HepG2 (cell line): Measurements from ENCODE around the gene RBM14. TPM values are rescaled to one million over a fixed set of nuclear protein-coding genes. Genes with fewer than 3 reads are reported as not detected.

ENCODE experiments used
- ATAC-seq: fragments of 200-7000 bp; cut with Tn5 transposase; 3 replicates; pipeline ENCODE4 v1.9.1; 2020; ENCODE audit warnings: mild to moderate bottlenecking, moderate library complexity
- BruUV-seq: library from RNA; stranded (reverse); fragments of 400-500 nt; replicated peaks from 2 replicates; lab custom pipeline; 2021; lab: Mats Ljungman, UMichigan
- CTCF ChIA-PET: fragments of 300-600 bp; formaldehyde crosslinking; extraction: SDS; loops from one replicate; lab custom pipeline; 2021; ENCODE audit warnings: low total read pairs, inconsistent platforms, low intra/inter-chr PET ratio; lab: Yijun Ruan, JAX
- POLR2A ChIA-PET: fragments of 350-600 bp; sonication (Branson Sonifier 250); formaldehyde crosslinking; loops from one replicate; lab custom pipeline; 2020; ENCODE audit warnings: antibody characterized with exemption, inconsistent platforms; lab: Yijun Ruan, JAX
- DNase-seq: peaks from one replicate; pipeline ENCODE4 v3.0.0-alpha.2; 2015; ENCODE audit warnings: low spot score
- FAIRE-seq: peaks from 3 replicates; lab custom pipeline; 2011; peaks lifted over from hg19 to GRCh38; lab: Jason Lieb, UNC
- H2AFZ ChIP-seq: one replicate; pipeline ENCODE4 v1.6.1; 2011; ENCODE audit warnings: low read length, inconsistent platforms
- H3K27ac ChIP-seq: fragments of 300-600 bp; 3 replicates; pipeline ENCODE4 v1.8.0; 2011; ENCODE audit warnings: mixed run types, mild to moderate bottlenecking, mixed read lengths, low read length, inconsistent platforms; ENCODE audit not compliant: insufficient read depth; ENCODE audit errors: extremely low read length
- H3K27me3 ChIP-seq, 2 experiments: fragments of 200-600 bp in 1 of 2; 2 replicates in 1 of 2; 3 replicates in 1 of 2; pipeline versions ENCODE4 v1.6.0 to v1.8.0; 2011; ENCODE audit warnings: low read length in 2 of 2, mild to moderate bottlenecking in 2 of 2, moderate library complexity in 2 of 2, inconsistent platforms in 1 of 2; ENCODE audit not compliant: insufficient read depth in 2 of 2, control insufficient read depth in 1 of 2
- H3K36me3 ChIP-seq, 2 experiments: fragments of 200-600 bp in 1 of 2; replicated peaks in 1 of 2; 2 replicates in 1 of 2; 3 replicates in 1 of 2; pipeline versions ENCODE4 v1.5.1 to v1.8.0; 2011; ENCODE audit warnings: low read length in 2 of 2, inconsistent platforms in 1 of 2; ENCODE audit not compliant: insufficient read depth in 2 of 2, control insufficient read depth in 1 of 2
- H3K4me1 ChIP-seq: 2 replicates; pipeline ENCODE4 v1.5.1; 2012; ENCODE audit warnings: low read length, inconsistent platforms; ENCODE audit not compliant: insufficient read depth
- H3K4me2 ChIP-seq: 2 replicates; pipeline ENCODE4 v1.6.0; 2011; ENCODE audit warnings: low read depth, low read length, inconsistent platforms
- H3K4me3 ChIP-seq, 3 experiments: fragments of 200-600 bp in 1 of 3; sonication (generic), shearing (Covaris generic) in 1 of 3; replicated peaks in 1 of 3; 2 replicates each; pipeline ENCODE4 v1.5.1; 2011 to 2016; ENCODE audit warnings: low read length in 3 of 3, inconsistent platforms in 2 of 3, low read depth in 2 of 3, mild to moderate bottlenecking in 2 of 3, control low read depth in 1 of 3, mixed read lengths in 1 of 3; ENCODE audit not compliant: insufficient read depth in 1 of 3
- H3K79me2 ChIP-seq: one replicate; pipeline ENCODE4 v1.6.1; 2011; ENCODE audit warnings: low read length, inconsistent platforms; ENCODE audit not compliant: insufficient read depth
- H3K9ac ChIP-seq: 2 replicates; pipeline ENCODE4 v1.6.0; 2011; ENCODE audit warnings: mild to moderate bottlenecking, low read depth, low read length, inconsistent platforms; ENCODE audit not compliant: insufficient read depth
- H3K9me3 ChIP-seq: 2 replicates; pipeline ENCODE4 v1.5.1; 2012; ENCODE audit warnings: mild to moderate bottlenecking, low read length
- H4K20me1 ChIP-seq: 2 replicates; pipeline ENCODE4 v1.6.0; 2011; ENCODE audit warnings: inconsistent platforms, mild to moderate bottlenecking, low read length, moderate library complexity; ENCODE audit not compliant: insufficient read depth
- ELF4 ChIP-seq: sonication (generic); formaldehyde crosslinking; IDR thresholded peaks from 2 replicates; pipeline ENCODE4 v1.5.0; 2020; ENCODE audit warnings: missing genetic modification reagents, mild to moderate bottlenecking, moderate library complexity, borderline replicate concordance
- PHF8 ChIP-seq: sonication (generic); formaldehyde crosslinking; IDR thresholded peaks from 2 replicates; pipeline ENCODE4 v1.5.0; 2020; ENCODE audit warnings: missing genetic modification reagents
- RAD51 ChIP-seq: fragments of 450-650 bp; IDR thresholded peaks from 2 replicates; pipeline ENCODE4 v1.6.1; 2016; ENCODE audit warnings: borderline replicate concordance
- ZKSCAN8 ChIP-seq: IDR thresholded peaks from 2 replicates; pipeline ENCODE4 v1.6.1; 2016; ENCODE audit warnings: borderline replicate concordance, missing genetic modification reagents, missing compliant biosample characterization
- ZNF572 ChIP-seq: sonication (generic); formaldehyde crosslinking; IDR thresholded peaks from 2 replicates; pipeline ENCODE4 v1.5.1; 2020; ENCODE audit warnings: mild to moderate bottlenecking, missing genetic modification reagents
- ZNF607 ChIP-seq: sonication (generic); formaldehyde crosslinking; IDR thresholded peaks from 2 replicates; pipeline ENCODE4 v1.5.1; 2020; ENCODE audit warnings: missing genetic modification reagents, mild to moderate bottlenecking, borderline replicate concordance
- ZNF773 ChIP-seq: sonication (generic); formaldehyde crosslinking; IDR thresholded peaks from 2 replicates; pipeline ENCODE4 v1.4.0; 2020; ENCODE audit warnings: missing genetic modification reagents, borderline replicate concordance
- WGBS: methylation state at CpG from one replicate; pipeline ENCODE4 v1.1.6; 2017; ENCODE audit warnings: low lambda C conversion rate; 5-methylcytosine and 5-hydroxymethylcytosine counted together
- in situ Hi-C: cut with HindIII; loops from 2 replicates; pipeline ENCODE4 v1.10.0; 2017; ENCODE audit warnings: low pct_unique_long_range_greater_than_20kb; ENCODE audit not compliant: extremely low pct_ligation_motif_present
- intact Hi-C: fragments of 100-400 bp; cut with micrococcal nuclease; formaldehyde crosslinking; loops from one replicate; pipeline ENCODE4 v1.10.0; 2022; ENCODE audit not compliant: unreplicated experiment
- polyA plus RNA-seq, 8 experiments: library from polyadenylated mRNA; depleted of rRNA in 3 of 8; stranded (reverse) in 7 of 8; unstranded in 1 of 8; fragments of >200 nt; fragmentation: Illumina TruSeq in 4 of 8; extraction: Trizol in 4 of 8; gene quantifications; 2 replicates each; pipeline versions ENCODE4 v1.2.1 to v1.2.3, GENCODE V29; 2011 to 2016; ENCODE audit warnings: low read depth in 4 of 8, missing spikeins in 1 of 8, mixed read lengths in 1 of 8; ENCODE audit not compliant: insufficient read depth in 1 of 8
- total RNA-seq, 5 experiments: library from RNA; depleted of rRNA; stranded (reverse); fragments of >200 nt; fragmentation: Illumina TruSeq; extraction: Trizol; gene quantifications; 2 replicates each; pipeline ENCODE4 v1.2.3, GENCODE V29; 2016; ENCODE audit warnings: low read depth in 1 of 5
- TF ChIP-seq, protein P1 (sequence below): sonication (generic); formaldehyde crosslinking; IDR thresholded peaks from 2 replicates; pipeline ENCODE4 v1.4.0; 2020; ENCODE audit warnings: missing genetic modification reagents
- TF ChIP-seq, protein P2 (sequence below): sonication (generic); formaldehyde crosslinking; IDR thresholded peaks from 2 replicates; pipeline ENCODE4 v1.5.0; 2020; ENCODE audit warnings: missing genetic modification reagents
- TF ChIP-seq, protein P3 (sequence below), 2 experiments: sonication (generic) in 1 of 2; formaldehyde crosslinking in 1 of 2; IDR thresholded peaks; 2 replicates each; pipeline versions ENCODE4 v1.5.1 to v1.6.1; 2011 to 2020; ENCODE audit warnings: borderline replicate concordance in 1 of 2, low read depth in 1 of 2, low read length in 1 of 2, mild to moderate bottlenecking in 1 of 2, missing genetic modification reagents in 1 of 2, moderate library complexity in 1 of 2
- TF ChIP-seq, protein P4 (sequence below): IDR thresholded peaks from 2 replicates; pipeline ENCODE4 v1.6.1; 2016; ENCODE audit warnings: low read depth, missing genetic modification reagents, missing compliant biosample characterization
- TF ChIP-seq, protein P5 (sequence below): IDR thresholded peaks from 2 replicates; pipeline ENCODE4 v1.6.1; 2016; ENCODE audit warnings: mild to moderate bottlenecking

The RBM14 gene
- total and polyA plus RNA-seq, 2 of the 13 experiments (the other 11 are each of a cell fraction or from before 2014, with no cell fraction given) = 12.7 to 44.1 TPM

DNA sequence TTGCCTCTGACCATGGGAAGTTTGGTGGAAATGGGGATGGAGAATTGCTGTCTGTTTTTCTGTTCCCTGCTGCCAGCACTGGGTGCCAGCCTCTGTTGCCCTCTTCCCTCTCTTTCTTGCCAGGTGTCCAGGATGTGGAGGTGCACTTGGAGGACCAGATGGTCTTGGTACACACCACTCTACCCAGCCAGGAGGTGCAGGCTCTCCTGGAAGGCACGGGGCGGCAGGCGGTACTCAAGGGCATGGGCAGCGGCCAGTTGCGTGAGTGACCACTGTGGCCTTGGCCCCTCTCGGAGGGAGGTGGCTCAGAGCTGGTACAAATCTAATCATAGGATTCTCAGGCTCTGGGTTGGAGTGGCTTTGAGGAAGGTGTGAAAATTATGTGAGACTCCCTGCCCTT, 17.4 kb upstream of the RBM14 start:
- ChIA-PET CTCF (no interaction called here), POLR2A (interaction anchor here (1.5 kb wide), 1 partner anchor 18 kb away, joined by 7 read pairs; the partner anchor contains the start of gene RBM14)
- Histone ChIP-seq H4K20me1 (no peaks in the 10 kb centered on the region), H3K4me1 (peaks cover 29% of the 10 kb centered on the region), H2AFZ (no peak overlapping the region), H3K36me3 (peaks cover 6 to 27% of the 10 kb centered on the region in 2 experiments; a peak in 4 of 5 replicates), H3K27ac (no peak overlapping the region), H3K4me3 (no peak overlapping the region), H3K79me2 (no peaks in the 10 kb centered on the region), H3K27me3 (no peaks in the 10 kb centered on the region), H3K9me3 (no peaks in the 10 kb centered on the region), H3K9ac (no peak overlapping the region), H3K4me2 (no peak overlapping the region)
- no peak for DNase-seq
- intact Hi-C loops (no loop called here), in situ Hi-C loops (no loop called here)
- FAIRE-seq = no peak
- no TSS peak for BruUV-seq
- no CpG with 5 or more reads among the region's 6 CpGs for WGBS
- ATAC-seq = no peak
- TF ChIP-seq, protein P1, sequence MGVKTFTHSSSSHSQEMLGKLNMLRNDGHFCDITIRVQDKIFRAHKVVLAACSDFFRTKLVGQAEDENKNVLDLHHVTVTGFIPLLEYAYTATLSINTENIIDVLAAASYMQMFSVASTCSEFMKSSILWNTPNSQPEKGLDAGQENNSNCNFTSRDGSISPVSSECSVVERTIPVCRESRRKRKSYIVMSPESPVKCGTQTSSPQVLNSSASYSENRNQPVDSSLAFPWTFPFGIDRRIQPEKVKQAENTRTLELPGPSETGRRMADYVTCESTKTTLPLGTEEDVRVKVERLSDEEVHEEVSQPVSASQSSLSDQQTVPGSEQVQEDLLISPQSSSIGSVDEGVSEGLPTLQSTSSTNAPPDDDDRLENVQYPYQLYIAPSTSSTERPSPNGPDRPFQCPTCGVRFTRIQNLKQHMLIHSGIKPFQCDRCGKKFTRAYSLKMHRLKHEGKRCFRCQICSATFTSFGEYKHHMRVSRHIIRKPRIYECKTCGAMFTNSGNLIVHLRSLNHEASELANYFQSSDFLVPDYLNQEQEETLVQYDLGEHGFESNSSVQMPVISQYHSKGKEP = no peak
- TF ChIP-seq, protein P2, sequence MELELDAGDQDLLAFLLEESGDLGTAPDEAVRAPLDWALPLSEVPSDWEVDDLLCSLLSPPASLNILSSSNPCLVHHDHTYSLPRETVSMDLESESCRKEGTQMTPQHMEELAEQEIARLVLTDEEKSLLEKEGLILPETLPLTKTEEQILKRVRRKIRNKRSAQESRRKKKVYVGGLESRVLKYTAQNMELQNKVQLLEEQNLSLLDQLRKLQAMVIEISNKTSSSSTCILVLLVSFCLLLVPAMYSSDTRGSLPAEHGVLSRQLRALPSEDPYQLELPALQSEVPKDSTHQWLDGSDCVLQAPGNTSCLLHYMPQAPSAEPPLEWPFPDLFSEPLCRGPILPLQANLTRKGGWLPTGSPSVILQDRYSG (CRISPR knock-in tag) = no peak
- TF ChIP-seq, protein P3, sequence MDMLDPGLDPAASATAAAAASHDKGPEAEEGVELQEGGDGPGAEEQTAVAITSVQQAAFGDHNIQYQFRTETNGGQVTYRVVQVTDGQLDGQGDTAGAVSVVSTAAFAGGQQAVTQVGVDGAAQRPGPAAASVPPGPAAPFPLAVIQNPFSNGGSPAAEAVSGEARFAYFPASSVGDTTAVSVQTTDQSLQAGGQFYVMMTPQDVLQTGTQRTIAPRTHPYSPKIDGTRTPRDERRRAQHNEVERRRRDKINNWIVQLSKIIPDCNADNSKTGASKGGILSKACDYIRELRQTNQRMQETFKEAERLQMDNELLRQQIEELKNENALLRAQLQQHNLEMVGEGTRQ (IDR thresholded peaks at IDR 0.05; ENCODE audit: low read depth, low read length) = no peak
- TF ChIP-seq, protein P3 (CRISPR knock-in tag; IDR thresholded peaks at IDR 0.05; ENCODE audit: borderline replicate concordance) = no peak
- TF ChIP-seq, protein P4, sequence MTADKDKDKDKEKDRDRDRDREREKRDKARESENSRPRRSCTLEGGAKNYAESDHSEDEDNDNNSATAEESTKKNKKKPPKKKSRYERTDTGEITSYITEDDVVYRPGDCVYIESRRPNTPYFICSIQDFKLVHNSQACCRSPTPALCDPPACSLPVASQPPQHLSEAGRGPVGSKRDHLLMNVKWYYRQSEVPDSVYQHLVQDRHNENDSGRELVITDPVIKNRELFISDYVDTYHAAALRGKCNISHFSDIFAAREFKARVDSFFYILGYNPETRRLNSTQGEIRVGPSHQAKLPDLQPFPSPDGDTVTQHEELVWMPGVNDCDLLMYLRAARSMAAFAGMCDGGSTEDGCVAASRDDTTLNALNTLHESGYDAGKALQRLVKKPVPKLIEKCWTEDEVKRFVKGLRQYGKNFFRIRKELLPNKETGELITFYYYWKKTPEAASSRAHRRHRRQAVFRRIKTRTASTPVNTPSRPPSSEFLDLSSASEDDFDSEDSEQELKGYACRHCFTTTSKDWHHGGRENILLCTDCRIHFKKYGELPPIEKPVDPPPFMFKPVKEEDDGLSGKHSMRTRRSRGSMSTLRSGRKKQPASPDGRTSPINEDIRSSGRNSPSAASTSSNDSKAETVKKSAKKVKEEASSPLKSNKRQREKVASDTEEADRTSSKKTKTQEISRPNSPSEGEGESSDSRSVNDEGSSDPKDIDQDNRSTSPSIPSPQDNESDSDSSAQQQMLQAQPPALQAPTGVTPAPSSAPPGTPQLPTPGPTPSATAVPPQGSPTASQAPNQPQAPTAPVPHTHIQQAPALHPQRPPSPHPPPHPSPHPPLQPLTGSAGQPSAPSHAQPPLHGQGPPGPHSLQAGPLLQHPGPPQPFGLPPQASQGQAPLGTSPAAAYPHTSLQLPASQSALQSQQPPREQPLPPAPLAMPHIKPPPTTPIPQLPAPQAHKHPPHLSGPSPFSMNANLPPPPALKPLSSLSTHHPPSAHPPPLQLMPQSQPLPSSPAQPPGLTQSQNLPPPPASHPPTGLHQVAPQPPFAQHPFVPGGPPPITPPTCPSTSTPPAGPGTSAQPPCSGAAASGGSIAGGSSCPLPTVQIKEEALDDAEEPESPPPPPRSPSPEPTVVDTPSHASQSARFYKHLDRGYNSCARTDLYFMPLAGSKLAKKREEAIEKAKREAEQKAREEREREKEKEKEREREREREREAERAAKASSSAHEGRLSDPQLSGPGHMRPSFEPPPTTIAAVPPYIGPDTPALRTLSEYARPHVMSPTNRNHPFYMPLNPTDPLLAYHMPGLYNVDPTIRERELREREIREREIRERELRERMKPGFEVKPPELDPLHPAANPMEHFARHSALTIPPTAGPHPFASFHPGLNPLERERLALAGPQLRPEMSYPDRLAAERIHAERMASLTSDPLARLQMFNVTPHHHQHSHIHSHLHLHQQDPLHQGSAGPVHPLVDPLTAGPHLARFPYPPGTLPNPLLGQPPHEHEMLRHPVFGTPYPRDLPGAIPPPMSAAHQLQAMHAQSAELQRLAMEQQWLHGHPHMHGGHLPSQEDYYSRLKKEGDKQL (CRISPR knock-in tag) = no peak
- TF ChIP-seq RAD51 (no peak), ZKSCAN8 (CRISPR knock-in tag) (no peak), ZNF773 (CRISPR knock-in tag) (no peak), ELF4 (CRISPR knock-in tag) (no peak), PHF8 (CRISPR knock-in tag) (no peak), ZNF572 (CRISPR knock-in tag) (no peak), ZNF607 (no peak)
- TF ChIP-seq, protein P5, sequence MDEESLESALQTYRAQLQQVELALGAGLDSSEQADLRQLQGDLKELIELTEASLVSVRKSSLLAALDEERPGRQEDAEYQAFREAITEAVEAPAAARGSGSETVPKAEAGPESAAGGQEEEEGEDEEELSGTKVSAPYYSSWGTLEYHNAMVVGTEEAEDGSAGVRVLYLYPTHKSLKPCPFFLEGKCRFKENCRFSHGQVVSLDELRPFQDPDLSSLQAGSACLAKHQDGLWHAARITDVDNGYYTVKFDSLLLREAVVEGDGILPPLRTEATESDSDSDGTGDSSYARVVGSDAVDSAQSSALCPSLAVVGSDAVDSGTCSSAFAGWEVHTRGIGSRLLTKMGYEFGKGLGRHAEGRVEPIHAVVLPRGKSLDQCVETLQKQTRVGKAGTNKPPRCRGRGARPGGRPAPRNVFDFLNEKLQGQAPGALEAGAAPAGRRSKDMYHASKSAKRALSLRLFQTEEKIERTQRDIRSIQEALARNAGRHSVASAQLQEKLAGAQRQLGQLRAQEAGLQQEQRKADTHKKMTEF (CRISPR knock-in tag) = no peak
